HEK293 (cell line): Measurements from ENCODE around the gene SMIM36.

Experiments used
- ZEB2 ChIP-seq: fragments of 450-650 bp; formaldehyde crosslinking; IDR thresholded peaks from 2 replicates; pipeline ENCODE4 v1.5.1; 2016; ENCODE audit warnings: missing biosample characterization, missing genetic modification characterization
- ZNF114 ChIP-seq: fragments of 450-650 bp; formaldehyde crosslinking; IDR thresholded peaks from 2 replicates; pipeline ENCODE4 v1.5.0; 2017; ENCODE audit warnings: missing biosample characterization, missing genetic modification characterization
- ZNF140 ChIP-seq: fragments of 450-650 bp; formaldehyde crosslinking; IDR thresholded peaks from 2 replicates; pipeline ENCODE4 v1.5.1; 2016; ENCODE audit warnings: missing biosample characterization, missing genetic modification characterization
- ZNF561 ChIP-seq: fragments of 450-650 bp; IDR thresholded peaks from 2 replicates; pipeline ENCODE4 v1.5.1; 2018; ENCODE audit warnings: missing biosample characterization, missing genetic modification characterization, borderline replicate concordance
- ZNF830 ChIP-seq: fragments of 450-650 bp; IDR thresholded peaks from 2 replicates; pipeline ENCODE4 v1.5.0; 2018; ENCODE audit warnings: missing biosample characterization, missing genetic modification characterization, low read depth, mild to moderate bottlenecking, moderate library complexity
- TF ChIP-seq, protein P1 (sequence below): fragments of 450-650 bp; formaldehyde crosslinking; IDR thresholded peaks from 2 replicates; pipeline ENCODE4 v1.5.1; 2016; ENCODE audit warnings: missing biosample characterization, missing genetic modification characterization
- TF ChIP-seq, protein P2 (sequence below): fragments of 450-650 bp; formaldehyde crosslinking; IDR thresholded peaks from 2 replicates; pipeline ENCODE4 v1.5.1; 2017; ENCODE audit warnings: missing biosample characterization, mild to moderate bottlenecking, missing genetic modification characterization, moderate library complexity
- TF ChIP-seq, protein P3 (sequence below): fragments of 450-650 bp; formaldehyde crosslinking; IDR thresholded peaks from 2 replicates; pipeline ENCODE4 v1.5.1; 2016; ENCODE audit warnings: missing biosample characterization, missing genetic modification characterization, low read depth

DNA sequence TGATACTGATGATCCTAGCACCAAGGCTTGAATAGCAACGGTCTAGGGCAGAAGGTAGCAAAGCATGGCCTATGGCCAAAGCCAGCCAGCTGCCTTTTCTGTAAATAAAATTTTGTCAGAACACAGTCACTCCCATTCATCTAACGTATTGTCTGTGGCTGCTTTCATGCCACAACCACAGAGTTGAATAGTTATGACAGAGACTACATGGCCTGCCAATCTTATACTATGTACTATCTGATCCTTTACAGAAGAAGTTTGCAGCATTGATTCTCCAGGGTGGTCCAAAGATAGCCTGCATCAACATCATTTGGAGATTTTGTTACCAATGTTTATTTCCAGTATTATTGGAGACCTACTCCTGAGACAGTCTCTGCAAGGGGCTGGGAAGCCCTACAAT lies 69.7 kb downstream of the SMIM36 start:
- TF ChIP-seq ZEB2 (tag by site-specific recombination) (no peak), ZNF830 (tag by site-specific recombination) (no peak), ZNF561 (no peak), ZNF140 (no peak), ZNF114 (tag by site-specific recombination) (no peak)
- TF ChIP-seq, protein P1, sequence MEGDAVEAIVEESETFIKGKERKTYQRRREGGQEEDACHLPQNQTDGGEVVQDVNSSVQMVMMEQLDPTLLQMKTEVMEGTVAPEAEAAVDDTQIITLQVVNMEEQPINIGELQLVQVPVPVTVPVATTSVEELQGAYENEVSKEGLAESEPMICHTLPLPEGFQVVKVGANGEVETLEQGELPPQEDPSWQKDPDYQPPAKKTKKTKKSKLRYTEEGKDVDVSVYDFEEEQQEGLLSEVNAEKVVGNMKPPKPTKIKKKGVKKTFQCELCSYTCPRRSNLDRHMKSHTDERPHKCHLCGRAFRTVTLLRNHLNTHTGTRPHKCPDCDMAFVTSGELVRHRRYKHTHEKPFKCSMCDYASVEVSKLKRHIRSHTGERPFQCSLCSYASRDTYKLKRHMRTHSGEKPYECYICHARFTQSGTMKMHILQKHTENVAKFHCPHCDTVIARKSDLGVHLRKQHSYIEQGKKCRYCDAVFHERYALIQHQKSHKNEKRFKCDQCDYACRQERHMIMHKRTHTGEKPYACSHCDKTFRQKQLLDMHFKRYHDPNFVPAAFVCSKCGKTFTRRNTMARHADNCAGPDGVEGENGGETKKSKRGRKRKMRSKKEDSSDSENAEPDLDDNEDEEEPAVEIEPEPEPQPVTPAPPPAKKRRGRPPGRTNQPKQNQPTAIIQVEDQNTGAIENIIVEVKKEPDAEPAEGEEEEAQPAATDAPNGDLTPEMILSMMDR (tag by site-specific recombination), result no peak
- TF ChIP-seq, protein P2, sequence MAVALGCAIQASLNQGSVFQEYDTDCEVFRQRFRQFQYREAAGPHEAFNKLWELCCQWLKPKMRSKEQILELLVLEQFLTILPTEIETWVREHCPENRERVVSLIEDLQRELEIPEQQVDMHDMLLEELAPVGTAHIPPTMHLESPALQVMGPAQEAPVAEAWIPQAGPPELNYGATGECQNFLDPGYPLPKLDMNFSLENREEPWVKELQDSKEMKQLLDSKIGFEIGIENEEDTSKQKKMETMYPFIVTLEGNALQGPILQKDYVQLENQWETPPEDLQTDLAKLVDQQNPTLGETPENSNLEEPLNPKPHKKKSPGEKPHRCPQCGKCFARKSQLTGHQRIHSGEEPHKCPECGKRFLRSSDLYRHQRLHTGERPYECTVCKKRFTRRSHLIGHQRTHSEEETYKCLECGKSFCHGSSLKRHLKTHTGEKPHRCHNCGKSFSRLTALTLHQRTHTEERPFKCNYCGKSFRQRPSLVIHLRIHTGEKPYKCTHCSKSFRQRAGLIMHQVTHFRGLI (tag by site-specific recombination), result no peak
- TF ChIP-seq, protein P3, sequence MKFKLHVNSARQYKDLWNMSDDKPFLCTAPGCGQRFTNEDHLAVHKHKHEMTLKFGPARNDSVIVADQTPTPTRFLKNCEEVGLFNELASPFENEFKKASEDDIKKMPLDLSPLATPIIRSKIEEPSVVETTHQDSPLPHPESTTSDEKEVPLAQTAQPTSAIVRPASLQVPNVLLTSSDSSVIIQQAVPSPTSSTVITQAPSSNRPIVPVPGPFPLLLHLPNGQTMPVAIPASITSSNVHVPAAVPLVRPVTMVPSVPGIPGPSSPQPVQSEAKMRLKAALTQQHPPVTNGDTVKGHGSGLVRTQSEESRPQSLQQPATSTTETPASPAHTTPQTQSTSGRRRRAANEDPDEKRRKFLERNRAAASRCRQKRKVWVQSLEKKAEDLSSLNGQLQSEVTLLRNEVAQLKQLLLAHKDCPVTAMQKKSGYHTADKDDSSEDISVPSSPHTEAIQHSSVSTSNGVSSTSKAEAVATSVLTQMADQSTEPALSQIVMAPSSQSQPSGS (tag by site-specific recombination), result no peak
